Measurements from ENCODE around the gene IL4I1.
A peak's percentile ranks its signal among the peaks of the same experiment; 100 is the strongest.

The IL4I1 gene

GRCh38 chr19:49873129-49873521 lies 23.6 kb downstream of the IL4I1 start:
- peaks cover 30% of the 10 kb centered on the region for H3K4me1 Mint-ChIP-seq
- no peaks in the 10 kb centered on the region for H3K27me3 Mint-ChIP-seq
- ATAC-seq = no peak
- H3K27ac Mint-ChIP-seq = no peak overlapping the region
- H3K4me3 Mint-ChIP-seq = no peak overlapping the region
- H3K36me3 Mint-ChIP-seq (ENCODE audit: low read depth) = peaks cover 4% of the 10 kb centered on the region
- H3K9me3 Mint-ChIP-seq = no peaks in the 10 kb centered on the region
- no peak for DNase-seq

DNA sequence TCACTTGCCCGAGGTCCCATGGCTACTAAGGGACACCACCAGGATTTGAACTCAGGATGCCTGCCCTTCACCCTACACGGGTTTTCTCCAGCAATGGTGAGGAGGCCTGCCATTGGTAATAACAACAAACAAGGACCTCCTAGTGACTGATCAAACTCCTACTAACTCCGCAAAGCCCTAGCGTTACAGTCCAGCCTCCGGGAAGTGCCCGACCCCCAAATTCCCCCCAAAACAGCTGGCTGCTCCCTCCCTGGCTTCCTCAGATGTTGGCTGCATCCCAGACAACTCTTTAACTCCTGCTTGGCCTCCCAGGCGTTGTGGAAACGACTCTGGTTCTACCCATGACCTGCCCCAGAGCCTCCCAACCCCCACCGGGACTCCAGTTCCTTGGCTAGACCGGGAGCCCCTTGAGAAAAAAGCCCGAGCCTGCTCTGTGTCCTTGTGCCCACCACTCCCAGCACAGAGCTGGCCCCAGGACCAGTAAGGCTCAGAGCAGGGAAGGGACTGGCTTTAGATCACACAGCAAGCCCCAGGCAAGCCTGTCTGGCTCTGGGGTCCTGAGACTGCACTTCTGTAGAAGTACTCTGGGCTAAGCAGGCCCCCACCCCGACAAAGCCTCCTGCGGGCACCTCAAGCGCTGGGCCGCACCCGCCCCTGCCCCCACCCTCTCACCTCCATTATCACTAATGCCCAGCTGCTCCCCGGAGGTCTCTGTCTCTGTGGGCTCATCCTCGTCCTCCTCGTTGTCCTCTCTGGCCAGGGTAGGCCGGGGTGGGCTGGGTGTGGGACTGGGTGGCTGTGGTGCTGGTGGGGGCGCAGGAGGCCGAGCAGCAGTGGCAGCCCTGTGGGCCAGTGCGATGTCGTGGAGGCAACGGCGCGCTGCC lies 24.2 kb downstream of the IL4I1 start:
- Mint-ChIP-seq H3K4me1 (peaks cover 34% of the 10 kb centered on the region), H3K4me3 (no peak overlapping the region), H3K27me3 (no peaks in the 10 kb centered on the region)

DNA sequence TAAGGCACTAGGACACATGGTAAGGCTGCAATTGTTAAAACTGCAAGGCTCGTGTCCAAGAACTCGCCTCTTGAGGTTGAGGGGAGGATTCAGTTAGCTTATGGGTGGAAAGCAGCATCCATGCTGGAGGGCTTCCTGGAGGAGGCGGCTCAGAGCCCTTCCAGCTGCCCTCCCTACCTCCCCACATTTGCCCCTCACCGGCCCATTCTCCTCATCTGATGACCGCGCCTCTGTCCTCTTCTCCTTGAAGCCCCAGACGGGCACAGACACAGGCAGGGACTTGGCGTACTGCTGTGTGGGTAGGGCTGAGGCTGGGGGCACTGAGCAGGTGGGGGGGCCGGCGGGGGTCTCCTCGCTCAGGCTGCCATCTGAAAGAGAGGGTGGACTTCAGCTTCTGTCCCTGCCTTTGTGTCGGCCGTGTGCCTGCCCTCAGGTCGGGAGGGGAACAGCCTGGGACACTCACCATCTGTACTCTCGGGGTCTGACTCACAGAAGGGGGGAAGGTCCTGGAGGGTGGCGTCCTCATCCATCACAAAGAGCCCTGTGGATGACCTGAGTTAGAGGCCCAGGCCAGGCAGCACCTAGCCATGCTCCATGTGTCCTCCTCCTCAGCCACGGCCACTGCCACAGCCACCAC lies 25.2 kb downstream of the IL4I1 start:
- peaks cover 4% of the 10 kb centered on the region for H3K36me3 Mint-ChIP-seq (ENCODE audit: low read depth)
- DNase-seq = no peak
- no peaks in the 10 kb centered on the region for H3K27me3 Mint-ChIP-seq
- no peak for ATAC-seq
- peaks cover 40% of the 10 kb centered on the region for H3K4me1 Mint-ChIP-seq
- H3K4me3 Mint-ChIP-seq = no peak overlapping the region
- no peak overlapping the region for H3K27ac Mint-ChIP-seq
- no peaks in the 10 kb centered on the region for H3K9me3 Mint-ChIP-seq

More for the DNA sequence above, 24.2 kb downstream of the IL4I1 start:
- H3K9me3 Mint-ChIP-seq = no peaks in the 10 kb centered on the region
- ATAC-seq = no peak
- peaks cover 2% of the 10 kb centered on the region for H3K36me3 Mint-ChIP-seq (ENCODE audit: low read depth)
- no peak overlapping the region for H3K27ac Mint-ChIP-seq
- no peak for DNase-seq

DNA sequence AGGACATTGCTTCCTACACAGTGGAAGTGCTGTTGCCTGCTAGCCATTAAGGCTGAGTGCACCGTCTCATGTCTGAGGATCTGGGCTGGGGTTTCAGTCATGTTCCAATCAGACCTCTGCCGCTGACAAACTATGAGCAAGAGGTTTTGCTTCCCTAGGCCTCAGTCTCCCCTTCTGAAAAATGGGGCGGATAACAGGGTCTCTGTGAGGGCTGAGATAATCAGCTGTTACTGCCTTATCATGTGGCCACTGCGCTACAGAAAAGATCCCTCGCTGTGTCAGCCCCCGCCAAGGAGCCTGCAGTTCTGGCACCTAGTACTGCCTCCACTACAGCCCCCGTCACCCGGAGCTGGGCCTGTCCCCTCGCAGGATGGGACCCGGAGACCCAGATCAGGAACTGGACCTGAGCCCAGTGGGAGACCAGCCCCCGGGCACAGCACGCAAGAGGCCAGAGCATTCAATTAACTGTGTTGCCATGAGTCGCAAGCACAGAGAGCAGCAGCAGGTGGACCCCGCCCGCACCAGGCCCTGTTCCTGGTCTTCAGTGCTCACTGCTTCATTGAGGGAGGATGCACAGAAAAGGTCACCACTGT lies 26.3 kb downstream of the IL4I1 start:
- H3K27ac Mint-ChIP-seq = peak overlapping the region; percentile 79
- peaks cover 9% of the 10 kb centered on the region for H3K36me3 Mint-ChIP-seq (ENCODE audit: low read depth)
- no peaks in the 10 kb centered on the region for H3K9me3 Mint-ChIP-seq
- peaks cover 45% of the 10 kb centered on the region for H3K4me1 Mint-ChIP-seq
- ATAC-seq = no peak
- no peak overlapping the region for H3K4me3 Mint-ChIP-seq
- H3K27me3 Mint-ChIP-seq = no peaks in the 10 kb centered on the region
- DNase-seq = no peak

DNA sequence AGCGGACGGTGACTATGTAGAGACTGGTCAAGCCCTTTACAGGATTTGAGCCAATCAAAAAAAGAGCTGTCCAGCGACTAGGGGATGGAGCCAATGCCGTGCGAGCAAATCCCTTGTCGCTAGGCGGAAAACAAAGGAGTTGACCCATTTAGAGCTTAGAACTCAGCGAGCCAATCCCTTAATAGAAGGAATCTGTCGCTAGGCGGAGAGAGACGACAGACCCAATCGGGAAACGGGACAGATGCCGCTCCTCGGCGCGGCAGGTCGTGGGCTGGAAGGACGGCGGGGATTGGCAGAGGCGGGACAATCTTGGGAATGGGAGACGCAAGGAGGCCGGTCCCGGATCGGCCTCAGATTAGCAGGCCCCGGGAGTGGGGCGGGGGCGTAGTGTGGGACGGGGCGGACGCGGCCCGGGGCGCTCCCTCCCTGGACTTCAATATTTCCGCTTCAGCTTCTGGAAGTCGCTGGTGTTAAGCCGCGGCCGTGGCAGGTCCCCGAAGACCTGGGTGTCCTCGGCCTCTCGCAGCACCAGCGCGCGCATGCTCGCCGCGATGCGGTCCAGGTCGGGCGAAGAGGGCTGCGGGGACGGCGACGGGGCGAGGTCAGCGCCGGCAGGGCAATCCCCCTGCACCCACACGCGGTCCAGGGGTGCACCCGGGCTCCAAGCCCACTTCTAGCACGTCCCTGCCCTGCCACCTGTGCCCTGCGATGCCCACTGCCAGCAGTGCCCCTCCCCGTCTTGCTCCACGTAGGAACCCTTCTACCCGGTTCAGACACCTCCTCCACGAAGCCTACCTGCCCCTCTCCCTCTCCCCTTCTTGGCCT lies 27.0 kb downstream of the IL4I1 start:
- Mint-ChIP-seq H3K27ac (peak overlapping the region; percentile 79), H3K4me1 (peaks cover 45% of the 10 kb centered on the region), H3K4me3 (no peak overlapping the region), H3K27me3 (no peaks in the 10 kb centered on the region), H3K9me3 (no peaks in the 10 kb centered on the region), H3K36me3 (ENCODE audit: low read depth) (peaks cover 13% of the 10 kb centered on the region)
- ATAC-seq = peak; percentile 87
- peak; percentile 89 for DNase-seq

DNA sequence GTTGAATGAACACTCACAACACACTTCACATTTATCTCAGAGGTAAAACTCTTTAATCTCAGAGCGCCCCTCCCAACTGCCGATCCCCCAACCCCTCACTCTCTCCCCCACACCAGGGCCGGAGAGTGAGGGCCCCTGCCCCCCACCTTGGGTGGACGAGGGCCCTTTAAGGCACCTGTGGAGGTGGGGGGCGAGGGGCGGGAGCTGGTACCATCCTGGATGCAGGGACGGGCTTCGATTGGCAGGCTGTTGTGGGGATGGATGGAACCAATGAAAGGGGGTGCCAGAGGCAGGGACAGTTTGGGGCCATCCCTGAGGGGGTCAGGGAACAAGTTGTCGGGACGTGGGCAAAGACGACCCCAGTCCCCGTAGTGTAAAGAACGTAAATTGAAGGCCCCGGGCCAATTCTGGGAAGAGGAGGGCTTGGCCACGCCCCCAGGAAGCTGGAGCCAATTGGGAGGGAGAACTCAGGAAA lies 27.6 kb downstream of the IL4I1 start:
- DNase-seq = no peak
- peaks cover 45% of the 10 kb centered on the region for H3K4me1 Mint-ChIP-seq
- H3K4me3 Mint-ChIP-seq = no peak overlapping the region
- peaks cover 19% of the 10 kb centered on the region for H3K36me3 Mint-ChIP-seq (ENCODE audit: low read depth)
- no peak overlapping the region for H3K27ac Mint-ChIP-seq
- no peaks in the 10 kb centered on the region for H3K27me3 Mint-ChIP-seq
- peak; percentile 2 for ATAC-seq
- no peaks in the 10 kb centered on the region for H3K9me3 Mint-ChIP-seq

DNA sequence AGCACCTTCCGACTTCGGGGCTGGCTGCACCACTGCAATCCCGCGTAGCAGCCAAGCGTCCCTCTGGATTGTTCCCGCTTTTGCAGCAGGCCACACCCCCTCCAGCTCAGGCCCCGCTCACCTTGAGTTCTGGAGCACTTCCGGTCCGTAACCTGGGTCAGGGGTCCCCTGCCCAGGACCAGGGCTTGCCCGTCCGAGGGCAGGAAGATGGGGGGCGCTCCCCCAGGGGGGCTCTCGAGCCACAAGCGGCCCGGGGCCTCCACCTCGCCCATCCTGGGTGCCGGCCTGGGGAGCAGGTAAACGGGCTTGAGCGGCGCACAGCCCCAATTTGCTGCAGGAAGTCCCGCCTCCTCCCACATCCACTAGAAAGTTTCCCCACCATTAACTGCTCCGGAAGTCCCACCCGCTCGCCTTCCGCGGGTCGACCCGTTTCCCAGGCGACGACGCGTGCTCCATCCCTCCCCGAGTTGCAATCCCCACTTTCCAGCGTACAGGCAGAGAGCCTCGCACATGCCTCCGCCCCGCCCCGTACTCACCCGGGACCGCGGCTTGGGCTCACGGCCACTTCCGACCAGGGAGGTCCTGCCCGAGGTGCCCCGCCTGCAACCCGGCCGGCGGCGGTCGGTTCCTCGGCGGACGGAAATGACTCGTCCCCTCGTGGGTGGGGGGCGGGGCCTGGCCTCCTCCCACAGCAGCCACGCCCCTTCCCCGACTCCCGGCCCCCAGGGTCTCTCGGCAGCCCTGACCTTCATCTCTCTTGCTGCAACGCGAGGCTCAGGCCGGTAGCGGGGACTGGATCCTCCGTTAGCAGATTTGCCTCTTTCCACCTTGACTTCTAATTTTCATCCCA lies 29.5 kb downstream of the IL4I1 start, which contains the start of gene PNKP:
Gene PNKP, minus strand, starts transcription at position 644 of the 850 bp plus-strand sequence. Its CDS starts 372 bp downstream, at position 272.
- ATAC-seq (peak; percentile 52), DNase-seq (peak; percentile 84)
- peaks cover 23% of the 10 kb centered on the region for H3K36me3 Mint-ChIP-seq (ENCODE audit: low read depth)
- peak within 1 kb of the TSS; percentile 91 for H3K4me3 Mint-ChIP-seq
- H3K27ac Mint-ChIP-seq = peak within 1 kb of the TSS; percentile 96
- H3K27me3 Mint-ChIP-seq = no peaks in the 10 kb centered on the region
- no peaks in the 10 kb centered on the region for H3K9me3 Mint-ChIP-seq
- H3K4me1 Mint-ChIP-seq = peaks cover 42% of the 10 kb centered on the region

DNA sequence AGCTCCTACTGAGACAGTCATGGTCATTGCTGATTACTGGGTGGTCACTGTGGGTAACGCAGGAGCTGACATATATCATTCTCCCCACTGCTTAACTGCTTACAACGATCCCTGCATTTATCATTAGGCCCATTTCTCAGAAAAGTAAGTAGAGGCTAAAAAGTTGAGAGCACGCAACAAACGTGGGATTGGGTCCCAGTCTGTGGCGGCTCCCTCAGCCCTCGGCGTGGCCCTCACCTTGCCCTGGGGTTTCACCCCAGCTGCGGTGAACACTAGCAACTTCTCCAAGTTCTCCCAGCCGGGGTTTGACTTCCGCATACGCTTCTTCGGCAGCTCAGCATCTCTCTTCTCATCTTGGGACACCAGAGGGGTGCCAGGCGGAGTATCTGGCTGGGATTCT lies 31.8 kb downstream of the IL4I1 start:
- Mint-ChIP-seq H3K4me3 (no peak overlapping the region), H3K36me3 (ENCODE audit: low read depth) (peaks cover 28% of the 10 kb centered on the region), H3K4me1 (peaks cover 33% of the 10 kb centered on the region), H3K9me3 (no peaks in the 10 kb centered on the region), H3K27me3 (no peaks in the 10 kb centered on the region), H3K27ac (no peak overlapping the region)
- DNase-seq = no peak
- no peak for ATAC-seq

DNA sequence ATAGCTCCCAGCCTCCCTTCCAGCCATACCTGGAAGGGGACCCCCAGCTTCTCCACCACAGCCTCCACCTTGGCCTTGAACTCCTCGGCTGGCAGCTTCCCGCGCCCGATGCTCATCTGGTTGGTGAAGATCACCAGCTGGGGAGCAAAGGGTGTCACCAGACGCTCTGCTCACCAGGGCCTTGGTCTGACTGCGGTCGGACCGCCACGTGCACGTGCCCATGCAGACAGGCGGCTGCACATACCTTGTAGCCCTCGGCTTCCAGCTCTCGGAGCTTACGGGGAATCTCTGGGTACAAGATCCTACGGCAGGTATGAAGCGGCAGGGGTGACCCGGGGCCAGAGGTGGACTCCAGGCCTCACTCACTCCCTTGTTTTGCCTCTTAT lies 32.8 kb downstream of the IL4I1 start:
- Mint-ChIP-seq H3K9me3 (no peaks in the 10 kb centered on the region), H3K4me3 (no peak overlapping the region), H3K4me1 (peaks cover 33% of the 10 kb centered on the region), H3K36me3 (ENCODE audit: low read depth) (peaks cover 30% of the 10 kb centered on the region), H3K27me3 (no peaks in the 10 kb centered on the region), H3K27ac (no peak overlapping the region)
- no peak for ATAC-seq
- no peak for DNase-seq

- DNase-seq (no peak), ATAC-seq (no peak)
- no peaks in the 10 kb centered on the region for H3K27me3 Mint-ChIP-seq
- peaks cover 32% of the 10 kb centered on the region for H3K4me1 Mint-ChIP-seq
- H3K9me3 Mint-ChIP-seq = no peaks in the 10 kb centered on the region
- H3K27ac Mint-ChIP-seq = no peak overlapping the region
- peaks cover 30% of the 10 kb centered on the region for H3K36me3 Mint-ChIP-seq (ENCODE audit: low read depth)
- H3K4me3 Mint-ChIP-seq = no peak overlapping the region
Measured at GRCh38 chr19:49863254-49863934, 33.3 kb downstream of the IL4I1 start.

DNA sequence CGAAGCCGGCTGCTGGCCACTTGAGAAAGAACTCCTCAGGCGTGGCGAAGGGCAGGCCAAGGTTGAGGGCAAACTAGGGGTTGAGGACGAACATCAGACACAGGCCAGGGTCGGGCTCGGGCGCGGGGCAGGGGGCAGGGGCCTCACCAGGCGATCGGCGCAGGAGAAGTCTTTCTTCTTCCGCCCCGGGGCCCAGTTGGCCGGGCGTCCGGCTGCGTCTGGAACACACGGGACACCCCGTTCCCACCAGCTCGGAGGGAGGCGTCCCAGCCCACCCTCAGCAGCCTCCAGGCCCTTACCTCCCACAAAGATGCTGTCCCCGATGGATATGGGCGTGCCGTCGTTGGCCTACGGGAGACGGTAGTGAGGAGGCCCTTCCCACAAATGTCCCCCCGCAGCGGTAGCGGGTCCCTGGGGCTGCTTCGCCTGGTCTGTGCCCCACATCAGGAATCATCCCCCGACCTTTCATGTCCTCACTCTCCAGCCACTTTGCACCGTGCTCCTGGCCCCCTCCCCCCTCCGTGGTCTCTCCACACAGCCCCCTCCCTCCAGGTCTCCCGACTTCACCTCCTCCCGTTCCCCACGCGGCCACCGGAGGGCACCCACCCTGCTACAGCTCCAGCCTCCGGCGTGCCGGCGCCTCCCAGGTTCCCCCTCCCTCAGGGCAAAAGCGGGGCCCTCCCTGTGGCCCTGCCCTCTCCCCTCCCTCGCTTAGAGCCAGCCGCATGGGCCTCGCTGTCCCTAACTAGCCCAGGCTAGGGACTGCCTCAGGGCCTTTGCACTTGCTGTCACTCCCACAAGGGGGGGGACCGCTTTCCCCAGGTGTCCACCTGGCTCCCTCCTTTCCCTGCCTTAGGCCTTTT lies 34.1 kb downstream of the IL4I1 start:
- no peak overlapping the region for H3K4me3 Mint-ChIP-seq
- peaks cover 25% of the 10 kb centered on the region for H3K4me1 Mint-ChIP-seq
- DNase-seq (no peak), ATAC-seq (no peak)
- no peaks in the 10 kb centered on the region for H3K9me3 Mint-ChIP-seq
- H3K36me3 Mint-ChIP-seq (ENCODE audit: low read depth) = peaks cover 32% of the 10 kb centered on the region
- no peak overlapping the region for H3K27ac Mint-ChIP-seq
- H3K27me3 Mint-ChIP-seq = no peaks in the 10 kb centered on the region

DNA sequence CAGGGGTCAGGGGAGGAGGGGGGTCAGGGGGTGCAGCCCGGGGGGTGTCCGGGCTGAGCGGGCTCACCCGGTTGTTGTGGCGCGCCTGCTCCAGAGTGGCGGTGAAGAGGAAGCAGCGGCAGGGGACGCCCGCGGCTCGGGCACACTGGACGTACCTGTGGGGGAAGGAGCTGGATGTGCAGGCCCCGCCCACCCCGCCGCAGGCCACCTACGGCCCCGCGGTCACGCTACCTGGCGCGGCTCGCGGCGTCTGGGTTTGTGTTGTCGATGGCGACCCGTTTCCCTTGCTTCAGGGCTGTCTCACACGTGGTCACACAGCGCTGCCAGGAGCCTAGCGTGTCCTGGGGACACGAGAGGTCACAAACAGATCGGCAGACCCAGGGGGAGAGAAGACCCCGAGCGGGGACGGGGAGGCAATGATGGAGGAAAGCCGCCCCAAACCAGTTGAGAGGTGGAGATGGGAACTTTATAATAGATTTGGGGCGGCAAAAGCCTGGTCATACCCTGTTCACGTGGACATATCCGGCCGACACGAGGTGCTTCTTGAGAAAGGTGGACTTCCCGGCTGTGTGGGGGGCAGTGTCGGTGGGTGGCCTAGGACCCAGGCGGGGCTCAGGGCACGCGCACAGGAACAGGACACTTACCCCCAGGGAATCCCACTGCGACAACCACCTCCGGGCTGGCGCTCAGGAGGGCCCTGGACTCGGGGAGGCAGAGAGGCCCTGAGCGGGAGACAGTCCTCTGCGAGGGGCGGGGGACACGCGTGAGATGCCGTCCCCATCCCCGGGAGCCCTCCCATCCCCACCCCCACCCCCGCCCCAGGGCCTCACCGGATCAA lies 34.9 kb downstream of the IL4I1 start:
- H3K9me3 Mint-ChIP-seq = no peaks in the 10 kb centered on the region
- H3K4me1 Mint-ChIP-seq = peaks cover 20% of the 10 kb centered on the region
- H3K4me3 Mint-ChIP-seq = no peak overlapping the region

More for the DNA sequence above, 34.9 kb downstream of the IL4I1 start:
- H3K36me3 Mint-ChIP-seq (ENCODE audit: low read depth) = peaks cover 33% of the 10 kb centered on the region
- H3K27me3 Mint-ChIP-seq = no peaks in the 10 kb centered on the region
- H3K27ac Mint-ChIP-seq = no peak overlapping the region
- ATAC-seq (no peak), DNase-seq (no peak)
